ENCODE measurements around the gene HPRT1.

HPRT1 gene

DNA sequence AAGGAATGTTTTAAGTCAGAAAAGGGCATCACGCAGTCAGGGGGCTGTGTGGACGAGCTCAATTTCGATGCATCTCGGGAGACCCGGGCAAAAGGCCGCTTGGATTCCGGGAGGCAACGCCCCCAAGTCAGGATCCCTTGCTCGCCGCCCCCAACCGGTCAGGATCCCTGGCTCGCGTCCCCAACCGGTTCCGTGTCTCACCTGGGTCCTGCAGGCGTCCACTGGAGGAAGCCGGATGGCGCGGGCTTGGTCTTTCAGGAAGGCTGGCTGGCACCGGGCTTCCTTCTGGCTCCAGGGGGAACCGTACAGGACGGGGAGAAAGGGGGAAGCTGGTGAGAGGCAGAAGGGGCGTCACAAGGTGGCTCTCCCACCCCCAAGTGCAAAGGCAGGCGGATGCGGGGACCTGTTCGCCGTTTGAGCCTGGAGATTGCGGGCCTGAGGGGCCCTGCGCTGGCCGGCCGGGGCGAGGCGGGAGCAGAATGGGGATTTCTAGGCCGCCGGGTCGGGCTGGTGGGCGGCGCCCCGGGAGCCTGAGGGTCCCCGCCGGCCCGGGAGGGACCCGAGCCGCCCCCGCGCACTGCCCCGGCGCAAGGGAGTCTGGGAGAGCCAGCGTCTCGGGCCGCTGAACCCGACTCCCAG, 84.7 kb downstream of the HPRT1 start:
- DNase-seq: peak; percentile 41

DNA sequence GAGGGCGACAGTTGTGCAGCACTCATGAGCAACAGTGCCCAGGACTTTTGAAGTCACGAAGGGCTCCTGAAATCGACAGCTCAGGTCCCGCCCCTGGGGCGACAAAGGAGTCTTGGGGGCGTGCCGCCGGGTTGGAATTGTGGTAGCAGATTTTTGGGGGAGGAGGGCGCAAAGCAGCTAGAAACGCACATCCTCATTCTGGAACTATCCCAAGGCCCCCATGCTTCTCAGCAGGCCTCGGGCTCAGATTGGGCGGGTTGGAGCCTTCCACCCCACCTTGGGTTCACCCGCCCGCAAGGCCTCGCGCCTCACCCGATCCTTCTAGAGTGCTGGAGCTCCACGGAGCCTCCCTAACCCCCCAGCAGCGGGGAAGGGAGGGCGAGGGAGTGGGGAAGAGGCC, 85.5 kb downstream of the HPRT1 start:
- no peak for DNase-seq

GRCh38 chrX:134546187-134546586, 86.2 kb downstream of the HPRT1 start:
- no peak for DNase-seq

- DNase-seq: no peak
Observed at GRCh38 chrX:134547047-134547679, 87.2 kb downstream of the HPRT1 start.

DNA sequence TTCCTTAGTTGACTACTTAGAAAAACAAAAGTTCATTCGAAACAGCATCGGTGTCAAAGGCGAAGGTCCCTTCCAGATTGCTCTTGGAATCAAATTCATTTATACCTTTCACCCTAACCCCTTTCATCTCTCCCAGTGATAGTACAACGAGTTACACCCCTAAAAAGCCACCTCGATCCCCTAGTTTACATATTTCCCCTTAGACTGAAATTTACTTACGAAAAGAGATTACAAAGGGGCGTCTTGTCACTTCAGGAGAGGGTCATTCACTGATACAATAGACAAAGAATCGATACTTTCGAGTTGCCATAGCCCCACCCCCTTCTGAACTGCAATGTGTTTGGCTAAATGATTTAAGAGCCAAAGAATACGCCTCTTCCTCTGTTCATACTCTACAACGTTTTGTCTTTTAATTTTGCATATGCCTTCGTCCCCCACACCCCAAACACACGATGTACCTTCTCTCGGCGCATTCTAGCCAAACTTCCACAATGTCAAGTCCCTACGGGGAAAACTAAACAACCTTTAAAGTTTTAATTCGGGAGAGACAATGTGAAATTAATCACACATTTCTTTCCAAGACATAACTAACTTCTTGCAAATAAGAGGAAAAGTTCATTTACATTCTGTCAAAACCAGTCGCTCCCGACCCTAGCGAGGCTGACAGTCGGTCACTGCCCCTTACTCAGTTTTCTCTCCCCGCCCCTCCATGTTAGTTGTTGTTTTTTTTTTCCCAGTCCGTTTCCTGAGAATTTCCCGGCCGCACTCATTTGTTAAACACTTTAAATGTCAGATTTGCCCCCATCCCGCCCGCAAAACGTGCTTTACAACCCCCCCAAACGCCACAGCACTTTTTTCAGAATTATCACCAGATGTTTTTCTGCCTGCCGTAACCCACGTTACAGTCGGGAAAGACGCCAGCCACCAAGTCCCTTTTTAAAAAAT, 88.6 kb downstream of the HPRT1 start:
- DNase-seq: peak; percentile 40
